ENCODE results near the gene MYMK. TPM values are rescaled to one million over a fixed set of nuclear protein-coding genes. Genes with fewer than 3 reads are reported as not detected.
A peak's percentile ranks its signal among the peaks of the same experiment; 100 is the strongest.

MYMK gene
- total RNA-seq, 2 donors from 2014 or later: not detected

DNA sequence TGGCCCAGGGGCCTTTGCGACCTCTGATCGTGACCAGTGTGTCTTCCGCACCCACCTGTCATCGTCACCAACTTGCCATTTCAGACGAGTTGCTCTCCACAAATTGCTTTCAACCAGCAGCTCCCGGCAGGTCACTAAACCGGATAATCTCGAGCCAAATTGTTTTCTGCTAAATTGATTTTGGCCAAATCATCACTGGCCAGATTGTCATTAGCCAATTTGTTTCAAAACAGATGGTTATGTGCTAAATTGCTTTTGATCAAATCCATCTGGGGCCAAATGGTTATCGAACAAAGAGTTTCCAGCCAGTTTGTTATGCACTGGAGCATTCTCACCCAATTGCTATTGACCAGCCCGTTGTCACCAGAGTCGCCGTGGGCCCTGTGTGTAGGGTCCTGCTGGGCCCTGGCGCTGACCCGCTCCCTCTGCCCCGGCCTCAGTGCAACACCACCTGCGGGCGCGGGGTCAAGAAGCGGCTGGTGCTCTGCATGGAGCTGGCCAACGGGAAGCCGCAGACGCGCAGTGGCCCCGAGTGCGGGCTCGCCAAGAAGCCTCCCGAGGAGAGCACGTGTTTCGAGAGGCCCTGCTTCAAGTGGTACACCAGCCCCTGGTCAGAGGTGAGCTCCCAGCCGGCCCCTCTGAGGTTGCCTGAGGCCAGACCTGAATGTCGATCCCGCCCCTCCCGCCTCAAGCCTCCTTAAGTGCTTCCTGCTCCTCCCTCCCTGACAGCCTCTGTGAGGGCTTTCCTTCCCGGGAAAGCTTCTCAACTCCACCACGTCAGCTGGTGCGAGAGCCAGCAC lies 45.3 kb upstream of the MYMK start:
- Mint-ChIP-seq H3K9me3 (no peaks in the 10 kb centered on the region), H3K27me3 (ENCODE audit: insufficient read depth) (no peaks in the 10 kb centered on the region), H3K27ac (no peak overlapping the region), H3K4me3 (no peak overlapping the region), H3K36me3 (ENCODE audit: low read depth) (no peaks in the 10 kb centered on the region), H3K4me1 (no peaks in the 10 kb centered on the region)
- TF ChIP-seq, protein P1, sequence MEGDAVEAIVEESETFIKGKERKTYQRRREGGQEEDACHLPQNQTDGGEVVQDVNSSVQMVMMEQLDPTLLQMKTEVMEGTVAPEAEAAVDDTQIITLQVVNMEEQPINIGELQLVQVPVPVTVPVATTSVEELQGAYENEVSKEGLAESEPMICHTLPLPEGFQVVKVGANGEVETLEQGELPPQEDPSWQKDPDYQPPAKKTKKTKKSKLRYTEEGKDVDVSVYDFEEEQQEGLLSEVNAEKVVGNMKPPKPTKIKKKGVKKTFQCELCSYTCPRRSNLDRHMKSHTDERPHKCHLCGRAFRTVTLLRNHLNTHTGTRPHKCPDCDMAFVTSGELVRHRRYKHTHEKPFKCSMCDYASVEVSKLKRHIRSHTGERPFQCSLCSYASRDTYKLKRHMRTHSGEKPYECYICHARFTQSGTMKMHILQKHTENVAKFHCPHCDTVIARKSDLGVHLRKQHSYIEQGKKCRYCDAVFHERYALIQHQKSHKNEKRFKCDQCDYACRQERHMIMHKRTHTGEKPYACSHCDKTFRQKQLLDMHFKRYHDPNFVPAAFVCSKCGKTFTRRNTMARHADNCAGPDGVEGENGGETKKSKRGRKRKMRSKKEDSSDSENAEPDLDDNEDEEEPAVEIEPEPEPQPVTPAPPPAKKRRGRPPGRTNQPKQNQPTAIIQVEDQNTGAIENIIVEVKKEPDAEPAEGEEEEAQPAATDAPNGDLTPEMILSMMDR (conservative IDR thresholded peaks at IDR 0.05): no peak
- DNase-seq: peak; percentile 84
- H3K9ac ChIP-seq (ENCODE audit: extremely low read depth, low read length, poor library complexity, severe bottlenecking): no peak overlapping the region
- H3K27me3 ChIP-seq (ENCODE audit: control insufficient read depth, insufficient read depth, low read length, poor library complexity, severe bottlenecking): no peaks in the 10 kb centered on the region
- H3K4me3 ChIP-seq (ENCODE audit: low read length): no peak overlapping the region
- H3K4me1 ChIP-seq (ENCODE audit: control insufficient read depth, insufficient read depth, low read length): no peaks in the 10 kb centered on the region
- H3K27ac ChIP-seq (ENCODE audit: low read depth, low read length): no peak overlapping the region
- WGBS, 2 experiments (ENCODE audit: insufficient coverage in 1 of 2, insufficient read length in 1 of 2): 80 to 84% methylated on average over 22 to 36 of the region's 36 CpGs
- H3K9me3 ChIP-seq (ENCODE audit: control insufficient read depth, low read length): no peaks in the 10 kb centered on the region
- no peaks in the 10 kb centered on the region for H3K36me3 ChIP-seq (ENCODE audit: control insufficient read depth, insufficient read depth, low read length)

DNA sequence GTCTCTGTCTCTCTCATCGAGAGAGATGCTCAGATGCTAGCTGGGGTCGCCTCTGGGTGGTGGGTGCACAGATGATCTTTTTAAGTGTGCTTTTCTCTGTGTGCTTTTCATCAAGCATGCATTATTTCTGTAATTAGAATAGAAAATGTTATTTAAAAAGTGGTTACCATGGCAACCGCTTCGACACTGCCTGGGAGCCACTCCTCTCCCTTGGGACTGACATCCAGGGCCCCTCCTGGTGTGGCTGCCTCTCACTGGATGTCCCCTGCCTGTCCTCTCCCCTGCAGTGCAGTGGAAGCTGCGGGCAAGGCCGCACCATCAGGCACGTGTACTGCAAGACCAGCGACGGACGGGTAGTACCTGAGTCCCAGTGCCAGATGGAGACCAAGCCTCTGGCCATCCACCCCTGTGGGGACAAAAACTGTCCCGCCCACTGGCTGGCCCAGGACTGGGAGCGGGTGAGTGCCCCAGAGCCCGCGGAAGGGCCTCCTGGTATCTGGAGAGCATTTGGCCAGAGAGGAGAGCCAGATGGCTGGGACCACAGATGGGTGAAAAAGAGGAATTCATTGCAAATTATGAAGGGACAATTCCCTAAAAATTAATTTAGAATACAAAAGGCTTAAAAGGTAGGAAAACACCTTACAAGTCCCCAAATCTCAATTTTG lies 44.5 kb upstream of the MYMK start:
- no peaks in the 10 kb centered on the region for H3K9me3 ChIP-seq (ENCODE audit: control insufficient read depth, low read length)
- no peaks in the 10 kb centered on the region for H3K27me3 ChIP-seq (ENCODE audit: control insufficient read depth, insufficient read depth, low read length, poor library complexity, severe bottlenecking)
- no peak for DNase-seq
- no peaks in the 10 kb centered on the region for H3K4me1 ChIP-seq (ENCODE audit: control insufficient read depth, insufficient read depth, low read length)
- no peak overlapping the region for H3K27ac ChIP-seq (ENCODE audit: low read depth, low read length)
- no peak overlapping the region for H3K9ac ChIP-seq (ENCODE audit: extremely low read depth, low read length, poor library complexity, severe bottlenecking)
- Mint-ChIP-seq H3K27ac (no peak overlapping the region), H3K36me3 (ENCODE audit: low read depth) (no peaks in the 10 kb centered on the region), H3K4me3 (no peak overlapping the region), H3K4me1 (no peaks in the 10 kb centered on the region), H3K9me3 (no peaks in the 10 kb centered on the region), H3K27me3 (ENCODE audit: insufficient read depth) (no peaks in the 10 kb centered on the region)
- H3K4me3 ChIP-seq (ENCODE audit: low read length): no peak overlapping the region
- H3K36me3 ChIP-seq (ENCODE audit: control insufficient read depth, insufficient read depth, low read length): no peaks in the 10 kb centered on the region
- WGBS, 2 experiments (ENCODE audit: insufficient coverage in 1 of 2, insufficient read length in 1 of 2): 93 to 98% methylated on average over 4 to 14 of the region's 14 CpGs
- TF ChIP-seq, protein P1 (conservative IDR thresholded peaks at IDR 0.05): no peak

DNA sequence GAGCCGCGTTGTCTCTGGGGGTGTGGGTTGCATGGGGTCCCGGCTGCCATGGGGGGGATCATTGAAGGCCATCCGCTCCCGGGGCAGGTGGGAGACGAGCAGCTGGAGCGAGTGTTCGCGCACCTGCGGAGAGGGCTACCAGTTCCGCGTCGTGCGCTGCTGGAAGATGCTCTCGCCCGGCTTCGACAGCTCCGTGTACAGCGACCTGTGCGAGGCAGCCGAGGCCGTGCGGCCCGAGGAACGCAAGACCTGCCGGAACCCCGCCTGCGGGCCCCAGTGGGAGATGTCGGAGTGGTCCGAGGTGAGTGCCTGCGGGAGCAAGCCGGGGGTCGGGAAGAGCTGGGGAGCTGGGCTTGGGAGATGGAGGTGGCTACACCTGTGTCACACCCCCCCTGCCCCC lies 43.4 kb upstream of the MYMK start:
- Mint-ChIP-seq H3K4me1 (no peaks in the 10 kb centered on the region), H3K27me3 (ENCODE audit: insufficient read depth) (peaks cover 3% of the 10 kb centered on the region), H3K9me3 (no peaks in the 10 kb centered on the region), H3K36me3 (ENCODE audit: low read depth) (no peaks in the 10 kb centered on the region), H3K4me3 (no peak overlapping the region), H3K27ac (no peak overlapping the region)
- TF ChIP-seq, protein P1 (conservative IDR thresholded peaks at IDR 0.05): no peak
- no peak overlapping the region for H3K4me3 ChIP-seq (ENCODE audit: low read length)
- DNase-seq: no peak
- no peaks in the 10 kb centered on the region for H3K27me3 ChIP-seq (ENCODE audit: control insufficient read depth, insufficient read depth, low read length, poor library complexity, severe bottlenecking)
- H3K36me3 ChIP-seq (ENCODE audit: control insufficient read depth, insufficient read depth, low read length): no peaks in the 10 kb centered on the region
- no peak overlapping the region for H3K9ac ChIP-seq (ENCODE audit: extremely low read depth, low read length, poor library complexity, severe bottlenecking)
- no peaks in the 10 kb centered on the region for H3K4me1 ChIP-seq (ENCODE audit: control insufficient read depth, insufficient read depth, low read length)
- no peak overlapping the region for H3K27ac ChIP-seq (ENCODE audit: low read depth, low read length)
- 91 to 97% methylated on average over 25 to 33 of the region's 33 CpGs for WGBS, 2 experiments (ENCODE audit: insufficient coverage in 1 of 2, insufficient read length in 1 of 2)
- no peaks in the 10 kb centered on the region for H3K9me3 ChIP-seq (ENCODE audit: control insufficient read depth, low read length)
